Parathyroid adenoma (tissue), 2 donors: Measurements from ENCODE around the gene METTL23.
"Not testable (repeated sequence)": the region's sequence is repeated elsewhere in the genome, so short reads cannot be mapped to it uniquely, and the experiment has no call there.

Experiments
- H2AFZ ChIP-seq: fragments of 300-600 bp; sonication (generic); one replicate; pipeline ENCODE4 v1.7.0; 2017; ENCODE audit warnings: antibody characterized with exemption, mild to moderate bottlenecking
- H3K27ac ChIP-seq: fragments of 300-600 bp; sonication (generic); one replicate; pipeline ENCODE4 v1.7.0; 2017
- H3K27me3 ChIP-seq: fragments of 300-600 bp; sonication (generic); one replicate; pipeline ENCODE4 v1.7.0; 2017; ENCODE audit warnings: low read length; ENCODE audit not compliant: control insufficient read depth, insufficient read depth
- H3K36me3 ChIP-seq: fragments of 300-600 bp; sonication (generic); one replicate; pipeline ENCODE4 v1.7.0; 2017; ENCODE audit warnings: low read length; ENCODE audit not compliant: control insufficient read depth, insufficient read depth
- H3K4me1 ChIP-seq: fragments of 300-600 bp; sonication (generic); one replicate; pipeline ENCODE4 v1.7.0; 2017; ENCODE audit warnings: control low read depth
- H3K4me2 ChIP-seq: fragments of 300-600 bp; sonication (generic); one replicate; pipeline ENCODE4 v1.7.0; 2017; ENCODE audit warnings: low read length
- H3K4me3 ChIP-seq: fragments of 300-600 bp; sonication (generic); one replicate; pipeline ENCODE4 v1.7.0; 2017; ENCODE audit warnings: low read depth, low read length
- H3K79me2 ChIP-seq: fragments of 300-600 bp; sonication (generic); one replicate; pipeline ENCODE4 v1.7.0; 2017; ENCODE audit warnings: control low read depth
- H3K9ac ChIP-seq: fragments of 300-600 bp; sonication (generic); one replicate; pipeline ENCODE4 v1.7.0; 2017; ENCODE audit warnings: mild to moderate bottlenecking
- H3K9me3 ChIP-seq: fragments of 300-600 bp; sonication (generic); one replicate; pipeline ENCODE4 v1.7.0; 2017; ENCODE audit warnings: low read length; ENCODE audit not compliant: control insufficient read depth
- CTCF ChIP-seq: fragments of 300-600 bp; sonication (generic); IDR thresholded peaks from one replicate; pipeline ENCODE4 v1.7.0; 2017; ENCODE audit warnings: antibody characterized with exemption, mild to moderate bottlenecking
- donor health status: primary hyperparathyroidism.

The METTL23 gene

GRCh38 chr17:76723812-76724211, 2.8 kb upstream of the METTL23 start:
- Histone ChIP-seq H3K79me2 (peaks cover 42% of the 10 kb centered on the region), H3K27ac (no peak overlapping the region), H3K9me3 (no peaks in the 10 kb centered on the region), H3K4me3 (no peak overlapping the region), H3K4me2 (no peak overlapping the region), H3K4me1 (peaks cover 11% of the 10 kb centered on the region), H3K36me3 (no peaks in the 10 kb centered on the region), H3K9ac (no peak overlapping the region), H3K27me3 (no peaks in the 10 kb centered on the region), H2AFZ (no peak overlapping the region)
- no peak for TF ChIP-seq CTCF

GRCh38 chr17:76725580-76726230, 934 bp upstream of the METTL23 start:
- peaks cover 11% of the 10 kb centered on the region for H3K4me1 ChIP-seq
- peak overlapping the region; percentile 87 for H3K27ac ChIP-seq
- H3K36me3 ChIP-seq, result no peaks in the 10 kb centered on the region

GRCh38 chr17:76726231-76726775, 336 bp upstream of the METTL23 start, which contains the start of gene JMJD6:
JMJD6 (minus strand) TSS chr17:76726606; CDS start chr17:76726475, 131 bp downstream.
- peak within 1 kb of the TSS; percentile 87 for H3K27ac ChIP-seq
- peak within 1 kb of the TSS; percentile 91 for H3K4me3 ChIP-seq
- peaks cover 47% of the 10 kb centered on the region for H3K79me2 ChIP-seq
- no peaks in the 10 kb centered on the region for H3K27me3 ChIP-seq
- peak within 1 kb of the TSS; percentile 86 for H3K9ac ChIP-seq
- H3K36me3 ChIP-seq, result no peaks in the 10 kb centered on the region
- peaks cover 11% of the 10 kb centered on the region for H3K4me1 ChIP-seq
- peak within 1 kb of the TSS; percentile 80 for H2AFZ ChIP-seq
- H3K9me3 ChIP-seq, result no peaks in the 10 kb centered on the region
- peak within 1 kb of the TSS; percentile 94 for H3K4me2 ChIP-seq
- TF ChIP-seq CTCF, result no peak

More at GRCh38 chr17:76725580-76726230, 934 bp upstream of the METTL23 start:
- peaks cover 49% of the 10 kb centered on the region for H3K79me2 ChIP-seq
- no peaks in the 10 kb centered on the region for H3K27me3 ChIP-seq
- H3K4me3 ChIP-seq, result peak overlapping the region; percentile 80
- no peak for TF ChIP-seq CTCF
- no peaks in the 10 kb centered on the region for H3K9me3 ChIP-seq
- H3K9ac ChIP-seq, result peak overlapping the region; percentile 86
- H3K4me2 ChIP-seq, result peak overlapping the region; percentile 80
- H2AFZ ChIP-seq, result peak overlapping the region; percentile 80

GRCh38 chr17:76727745-76728456, 1.3 kb downstream of the METTL23 start:
- Histone ChIP-seq H3K79me2 (peaks cover 38% of the 10 kb centered on the region), H3K9ac (no peak overlapping the region), H3K27me3 (no peaks in the 10 kb centered on the region), H3K36me3 (no peaks in the 10 kb centered on the region), H3K4me3 (peak overlapping the region; percentile 91), H3K9me3 (no peaks in the 10 kb centered on the region), H3K4me1 (peaks cover 11% of the 10 kb centered on the region), H3K4me2 (peak overlapping the region; percentile 94), H2AFZ (peak overlapping the region; percentile 71), H3K27ac (peak overlapping the region; percentile 87)
- no peak for TF ChIP-seq CTCF

- H3K4me1 ChIP-seq, result peaks cover 10% of the 10 kb centered on the region
- not testable (repeated sequence) for H3K4me3 ChIP-seq, H3K27me3 ChIP-seq, H2AFZ ChIP-seq, H3K4me2 ChIP-seq, H3K9ac ChIP-seq, H3K27ac ChIP-seq, H3K36me3 ChIP-seq, H3K9me3 ChIP-seq
- H3K79me2 ChIP-seq, result peaks cover 16% of the 10 kb centered on the region
These were observed 5.4 kb downstream of the METTL23 start for GRCh38 chr17:76731800-76732733.
